Keratinocyte (primary cell): ENCODE measurements around the gene OAS3.

Experiments
- EZH2 ChIP-seq: IDR thresholded peaks from one replicate; pipeline ENCODE4 v1.6.1; 2012; ENCODE audit warnings: inconsistent platforms, mild to moderate bottlenecking, low read length, moderate library complexity
- TF ChIP-seq, protein P1 (sequence below), 3 experiments: IDR thresholded peaks in 1 of 3; conservative IDR thresholded peaks in 1 of 3; optimal IDR thresholded peaks in 1 of 3; 2 replicates in 2 of 3; 3 replicates in 1 of 3; pipeline versions ENCODE3 to v1.5.1; 2011; ENCODE audit warnings: low read length in 3 of 3, mild to moderate bottlenecking in 3 of 3, moderate library complexity in 2 of 3, control low read depth in 1 of 3, inconsistent platforms in 1 of 3; ENCODE audit not compliant: insufficient read depth in 2 of 3; ENCODE audit errors: extremely low read depth in 1 of 3

GRCh38 chr12:112970391-112970790 lies 32.1 kb downstream of the OAS3 start:
- TF ChIP-seq, protein P1, sequence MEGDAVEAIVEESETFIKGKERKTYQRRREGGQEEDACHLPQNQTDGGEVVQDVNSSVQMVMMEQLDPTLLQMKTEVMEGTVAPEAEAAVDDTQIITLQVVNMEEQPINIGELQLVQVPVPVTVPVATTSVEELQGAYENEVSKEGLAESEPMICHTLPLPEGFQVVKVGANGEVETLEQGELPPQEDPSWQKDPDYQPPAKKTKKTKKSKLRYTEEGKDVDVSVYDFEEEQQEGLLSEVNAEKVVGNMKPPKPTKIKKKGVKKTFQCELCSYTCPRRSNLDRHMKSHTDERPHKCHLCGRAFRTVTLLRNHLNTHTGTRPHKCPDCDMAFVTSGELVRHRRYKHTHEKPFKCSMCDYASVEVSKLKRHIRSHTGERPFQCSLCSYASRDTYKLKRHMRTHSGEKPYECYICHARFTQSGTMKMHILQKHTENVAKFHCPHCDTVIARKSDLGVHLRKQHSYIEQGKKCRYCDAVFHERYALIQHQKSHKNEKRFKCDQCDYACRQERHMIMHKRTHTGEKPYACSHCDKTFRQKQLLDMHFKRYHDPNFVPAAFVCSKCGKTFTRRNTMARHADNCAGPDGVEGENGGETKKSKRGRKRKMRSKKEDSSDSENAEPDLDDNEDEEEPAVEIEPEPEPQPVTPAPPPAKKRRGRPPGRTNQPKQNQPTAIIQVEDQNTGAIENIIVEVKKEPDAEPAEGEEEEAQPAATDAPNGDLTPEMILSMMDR (optimal IDR thresholded peaks at IDR 0.05 in 1 of 3, IDR thresholded peaks at IDR 0.05 in 1 of 3, conservative IDR thresholded peaks at IDR 0.05 in 1 of 3; ENCODE audit: extremely low read depth in 1 of 3, insufficient read depth in 2 of 3, low read length in 3 of 3): no peak
- TF ChIP-seq EZH2: no peak
